CD4-positive, alpha-beta T cell treated with Interferon gamma for 1 hour (primary cell): ENCODE measurements around the gene P4HA3.

ENCODE experiments used
- DNase-seq: peaks from one replicate; pipeline ENCODE4 v3.0.0-alpha.2; 2020

P4HA3 gene

GRCh38 chr11:74262725-74263124, 48.7 kb downstream of the P4HA3 start:
- no peak for DNase-seq

GRCh38 chr11:74257959-74258553, 53.4 kb downstream of the P4HA3 start:
- DNase-seq = no peak

- DNase-seq = no peak
Measured at GRCh38 chr11:74256378-74257133, 54.9 kb downstream of the P4HA3 start.

- peak; percentile 55 for DNase-seq
Measured at GRCh38 chr11:74255741-74256375, 55.6 kb downstream of the P4HA3 start.

GRCh38 chr11:74253361-74253760, 58.1 kb downstream of the P4HA3 start:
- no peak for DNase-seq

GRCh38 chr11:74249496-74249895, 61.9 kb downstream of the P4HA3 start:
- no peak for DNase-seq

GRCh38 chr11:74248469-74248868, 63.0 kb downstream of the P4HA3 start:
- DNase-seq = no peak

GRCh38 chr11:74238243-74238642, 73.2 kb downstream of the P4HA3 start:
- no peak for DNase-seq

- no peak for DNase-seq
Measured at GRCh38 chr11:74237541-74237940, 73.9 kb downstream of the P4HA3 start.

- no peak for DNase-seq
Measured at GRCh38 chr11:74235121-74235520, 76.3 kb downstream of the P4HA3 start.

GRCh38 chr11:74233683-74234082, 77.8 kb downstream of the P4HA3 start:
- DNase-seq = no peak

GRCh38 chr11:74232311-74232950, 79.0 kb downstream of the P4HA3 start:
- DNase-seq = peak; percentile 4

GRCh38 chr11:74226907-74227306, 84.5 kb downstream of the P4HA3 start:
- DNase-seq = no peak

GRCh38 chr11:74225565-74225964, 85.9 kb downstream of the P4HA3 start:
- DNase-seq = no peak

GRCh38 chr11:74221816-74222215, 89.6 kb downstream of the P4HA3 start:
- DNase-seq = no peak

GRCh38 chr11:74220376-74220775, 91.1 kb downstream of the P4HA3 start:
- DNase-seq = no peak
